IMR-90 (cell line): ENCODE measurements around the gene HOMER3. TPM values are rescaled to one million over a fixed set of nuclear protein-coding genes. Genes with fewer than 3 reads are reported as not detected.

Experiments used
- ATAC-seq: fragments of 200-7000 bp; cut with Tn5 transposase; 2 replicates; pipeline ENCODE4 v1.9.1; 2020; ENCODE audit warnings: low read depth, mild to moderate bottlenecking, moderate library complexity
- BruUV-seq: library from RNA; stranded (reverse); fragments of 400-500 nt; replicated peaks from 2 replicates; lab custom pipeline; 2021; lab: Mats Ljungman, UMichigan
- CTCF ChIA-PET: fragments of 300-600 bp; formaldehyde crosslinking; extraction: SDS; loops from one replicate; lab custom pipeline; 2021; ENCODE audit warnings: antibody characterized with exemption; lab: Yijun Ruan, JAX
- POLR2A ChIA-PET: fragments of 300-600 bp; sonication (Branson Sonifier 250); formaldehyde crosslinking; loops from one replicate; lab custom pipeline; 2022; ENCODE audit warnings: antibody characterized with exemption; ENCODE audit not compliant: unreplicated experiment; lab: Charles Lee
- DNase-seq: peaks from one replicate; pipeline ENCODE4 v3.0.0; 2013
- H2AFZ ChIP-seq: replicated peaks from 2 replicates; pipeline ENCODE3; 2013; ENCODE audit warnings: low read length, mild to moderate bottlenecking; ENCODE audit not compliant: poor library complexity
- H2AK5ac ChIP-seq: 2 replicates; pipeline ENCODE4 v1.6.1; 2013; ENCODE audit warnings: low read depth, low read length, inconsistent platforms
- H2AK9ac ChIP-seq: replicated peaks from 2 replicates; pipeline ENCODE3; 2013; ENCODE audit warnings: mild to moderate bottlenecking, low read depth, low read length, moderate library complexity; ENCODE audit not compliant: poor library complexity
- H2BK120ac ChIP-seq: 2 replicates; pipeline ENCODE4 v1.6.1; 2013; ENCODE audit warnings: low read depth, low read length, inconsistent platforms
- H2BK15ac ChIP-seq: 3 replicates; pipeline ENCODE4 v1.6.1; 2013; ENCODE audit warnings: low read depth, low read length, inconsistent platforms
- H2BK20ac ChIP-seq: 2 replicates; pipeline ENCODE4 v1.6.1; 2013; ENCODE audit warnings: low read depth, mild to moderate bottlenecking, inconsistent platforms, low read length, moderate library complexity
- H2BK5ac ChIP-seq: 2 replicates; pipeline ENCODE4 v1.6.1; 2013; ENCODE audit warnings: mild to moderate bottlenecking, low read depth, low read length, inconsistent platforms; ENCODE audit not compliant: poor library complexity, severe bottlenecking
- H3K14ac ChIP-seq: replicated peaks from 2 replicates; pipeline ENCODE4 v1.6.1; 2013; ENCODE audit warnings: low read depth, low read length, inconsistent platforms
- H3K18ac ChIP-seq: 2 replicates; pipeline ENCODE4 v1.6.1; 2013; ENCODE audit warnings: low read depth, low read length, control low read depth
- H3K23ac ChIP-seq: 2 replicates; pipeline ENCODE4 v1.6.1; 2013; ENCODE audit warnings: low read depth, low read length, inconsistent platforms
- H3K27ac ChIP-seq: 2 replicates; pipeline ENCODE4 v1.5.1; 2013; ENCODE audit warnings: mild to moderate bottlenecking, control low read depth, low read length; ENCODE audit not compliant: insufficient read depth
- H3K27me3 ChIP-seq: 2 replicates; pipeline ENCODE4 v1.6.1; 2013; ENCODE audit warnings: low read length; ENCODE audit not compliant: control insufficient read depth, insufficient read depth
- H3K36me3 ChIP-seq: 2 replicates; pipeline ENCODE4 v1.6.1; 2013; ENCODE audit warnings: low read length, mixed read lengths; ENCODE audit not compliant: control insufficient read depth, insufficient read depth
- H3K4ac ChIP-seq: 2 replicates; pipeline ENCODE4 v1.6.1; 2013; ENCODE audit warnings: low read depth, low read length, inconsistent platforms
- H3K4me1 ChIP-seq: 2 replicates; pipeline ENCODE4 v1.6.1; 2013; ENCODE audit warnings: low read length, mixed read lengths; ENCODE audit not compliant: control insufficient read depth, insufficient read depth
- H3K4me2 ChIP-seq: 2 replicates; pipeline ENCODE4 v1.6.1; 2013; ENCODE audit warnings: low read depth, mild to moderate bottlenecking, control low read depth, low read length, moderate library complexity
- H3K4me3 ChIP-seq: 2 replicates; pipeline ENCODE4 v1.5.1; 2013; ENCODE audit warnings: low read depth, mild to moderate bottlenecking, control low read depth, low read length, moderate library complexity; ENCODE audit not compliant: insufficient read depth
- H3K56ac ChIP-seq: 2 replicates; pipeline ENCODE4 v1.6.1; 2013; ENCODE audit warnings: low read length, inconsistent platforms; ENCODE audit not compliant: insufficient read depth; ENCODE audit errors: extremely low read depth
- H3K79me1 ChIP-seq, 2 experiments: 2 replicates each; pipeline ENCODE4 v1.6.1; 2013; ENCODE audit warnings: low read length in 2 of 2, inconsistent platforms in 1 of 2, low read depth in 1 of 2
- H3K9ac ChIP-seq: 2 replicates; pipeline ENCODE4 v1.6.1; 2013; ENCODE audit warnings: low read depth, low read length, control low read depth
- H3K9me1 ChIP-seq: 2 replicates; pipeline ENCODE4 v1.6.1; 2013; ENCODE audit warnings: low read length, inconsistent platforms; ENCODE audit not compliant: insufficient read depth
- H3K9me3 ChIP-seq: 2 replicates; pipeline ENCODE4 v1.6.1; 2013; ENCODE audit warnings: low read length; ENCODE audit not compliant: control insufficient read depth, insufficient read depth
- H4K20me1 ChIP-seq: 2 replicates; pipeline ENCODE4 v1.6.1; 2013; ENCODE audit warnings: low read length, inconsistent platforms; ENCODE audit not compliant: insufficient read depth
- H4K5ac ChIP-seq: 2 replicates; pipeline ENCODE4 v1.6.1; 2013; ENCODE audit warnings: mild to moderate bottlenecking, low read depth, low read length, control low read depth
- H4K8ac ChIP-seq, 2 experiments: 2 replicates each; pipeline ENCODE4 v1.6.1; 2013; ENCODE audit warnings: low read depth in 2 of 2, low read length in 2 of 2, control low read depth in 1 of 2, inconsistent platforms in 1 of 2
- H4K91ac ChIP-seq: 2 replicates; pipeline ENCODE4 v1.6.1; 2013; ENCODE audit warnings: low read depth, low read length, inconsistent platforms; ENCODE audit not compliant: insufficient read depth
- BHLHE40 ChIP-seq: fragments of 150-350 bp; IDR thresholded peaks from 2 replicates; pipeline ENCODE4 v1.6.1; 2016; ENCODE audit warnings: mild to moderate bottlenecking, low read depth, low read length
- CEBPB ChIP-seq: IDR thresholded peaks from 2 replicates; pipeline ENCODE4 v1.6.1; 2012; ENCODE audit warnings: low read depth, low read length, improper control_type of control experiment
- ELK1 ChIP-seq: fragments of 150-350 bp; IDR thresholded peaks from 2 replicates; pipeline ENCODE4 v1.6.1; 2016; ENCODE audit warnings: low read depth, mild to moderate bottlenecking, low read length, moderate library complexity, borderline replicate concordance
- FOS ChIP-seq: fragments of 150-350 bp; IDR thresholded peaks from 2 replicates; pipeline ENCODE4 v1.6.1; 2016; ENCODE audit warnings: low read depth, low read length
- MXI1 ChIP-seq: IDR thresholded peaks from 2 replicates; pipeline ENCODE4 v1.6.1; 2012; ENCODE audit warnings: low read depth, mild to moderate bottlenecking, low read length, moderate library complexity, borderline replicate concordance
- NFE2L2 ChIP-seq: fragments of 150-350 bp; IDR thresholded peaks from 2 replicates; pipeline ENCODE4 v1.6.1; 2016; ENCODE audit warnings: low read depth, mild to moderate bottlenecking, low read length
- POLR2A ChIP-seq: IDR thresholded peaks from 2 replicates; pipeline ENCODE4 v1.6.1; 2012; ENCODE audit warnings: mild to moderate bottlenecking, low read depth, low read length
- RAD21 ChIP-seq: IDR thresholded peaks from 2 replicates; pipeline ENCODE4 v1.6.1; 2012; ENCODE audit warnings: low read length, improper control_type of control experiment
- RCOR1 ChIP-seq: IDR thresholded peaks from 2 replicates; pipeline ENCODE4 v1.6.1; 2012; ENCODE audit warnings: mild to moderate bottlenecking, low read length, improper control_type of control experiment; ENCODE audit not compliant: insufficient replicate concordance
- RFX5 ChIP-seq: IDR thresholded peaks from 2 replicates; pipeline ENCODE4 v1.8.0; 2012; ENCODE audit warnings: low read depth, mild to moderate bottlenecking, low read length, moderate library complexity
- SMC3 ChIP-seq: fragments of 150-350 bp; IDR thresholded peaks from 2 replicates; pipeline ENCODE4 v1.6.1; 2016; ENCODE audit warnings: low read depth, mild to moderate bottlenecking, antibody characterized with exemption, low read length, moderate library complexity
- WGBS, 2 experiments: methylation state at CpG; one replicate each; pipeline versions ENCODE4 v1.1.5 to v1.1.7; 2013; ENCODE audit warnings: missing lambda C conversion rate in 2 of 2; ENCODE audit not compliant: insufficient read length in 1 of 2; ENCODE audit errors: extremely low coverage in 2 of 2; 5-methylcytosine and 5-hydroxymethylcytosine counted together
- dilution Hi-C: fragments of 300-500 bp; cut with HindIII; formaldehyde crosslinking; loops from one replicate; pipeline ENCODE4 v1.14.3; 2018; ENCODE audit warnings: low sequenced_read_pairs; ENCODE audit not compliant: unreplicated experiment
- in situ Hi-C: fragments of 300-500 bp; cut with MboI; formaldehyde crosslinking; loops from 3 replicates; pipeline ENCODE4 v1.14.3; 2019; ENCODE audit warnings: low sequenced_read_pairs, inconsistent platforms, mixed read lengths
- intact Hi-C: fragments of 100-400 bp; cut with micrococcal nuclease; formaldehyde crosslinking; loops from 2 replicates; pipeline ENCODE4 v1.10.0; 2022
- polyA plus RNA-seq, 3 experiments: library from polyadenylated mRNA; depleted of rRNA; stranded (reverse); fragments of >200 nt; gene quantifications; 2 replicates each; pipeline ENCODE4 v1.2.3, GENCODE V29; 2012; ENCODE audit warnings: low replicate concordance in 1 of 3
- total RNA-seq: library from RNA; depleted of rRNA; stranded (reverse); fragments of >200 nt; gene quantifications from 2 replicates; pipeline ENCODE4 v1.2.3, GENCODE V29; 2012

HOMER3 gene
- total and polyA plus RNA-seq, 2 of the 4 experiments (the other 2 are of a cell fraction) = 53.4 to 77.0 TPM

- CTCF ChIA-PET = interaction anchor here (1.3 kb wide), 1 partner anchor 90 kb away, joined by 7 read pairs; no protein-coding TSS in a partner anchor
- POLR2A ChIA-PET = no interaction called here
- intact Hi-C loops = no loop called here
Observed at GRCh38 chr19:18897094-18898029, 43.7 kb downstream of the HOMER3 start.

More at GRCh38 chr19:18897094-18898029, 43.7 kb downstream of the HOMER3 start:
- no peak overlapping the region for H2AK5ac ChIP-seq
- H3K9me1 ChIP-seq = no peaks in the 10 kb centered on the region
- whole genome bisulfite sequencing, 2 experiments = 90% methylated on average over 11 of the region's 25 CpGs; no CpG with 5 or more reads in 1 of the 2 experiments
- H4K8ac ChIP-seq = no peak overlapping the region
- no peak overlapping the region for H2BK20ac ChIP-seq
- no peak overlapping the region for H4K91ac ChIP-seq
- H3K4ac ChIP-seq = no peak overlapping the region
- no peak overlapping the region for H3K14ac ChIP-seq
- H2AK9ac ChIP-seq = peak overlapping the region; percentile 58
- no peak for DNase-seq
- no peak overlapping the region for H3K18ac ChIP-seq
- no peak overlapping the region for H2AFZ ChIP-seq
- no peak overlapping the region for H2BK15ac ChIP-seq
- no peak overlapping the region for H3K56ac ChIP-seq
- no peak overlapping the region for H3K9ac ChIP-seq
- H4K20me1 ChIP-seq = peaks cover 28% of the 10 kb centered on the region
- peaks cover 7% of the 10 kb centered on the region; the same call in 1 of the 2 replicates for H3K27me3 ChIP-seq
- H3K4me2 ChIP-seq = no peak overlapping the region
- no peaks in the 10 kb centered on the region for H3K9me3 ChIP-seq
- H3K36me3 ChIP-seq = peaks cover 26% of the 10 kb centered on the region
- no peak overlapping the region for H3K4me3 ChIP-seq
- H3K23ac ChIP-seq = no peak overlapping the region
- no peak overlapping the region for H4K5ac ChIP-seq
- ATAC-seq = no peak
- BruUV-seq = no TSS peak
- H2BK5ac ChIP-seq = no peak overlapping the region
- dilution Hi-C loops (no loop called here), in situ Hi-C loops (no loop called here)
- TF ChIP-seq NFE2L2 (no peak), ELK1 (no peak), RFX5 (no peak), FOS (no peak), MXI1 (no peak), POLR2A (no peak), RCOR1 (no peak), SMC3 (no peak), CEBPB (no peak), RAD21 (no peak), BHLHE40 (no peak)
- H2BK120ac ChIP-seq = no peak overlapping the region
- H3K4me1 ChIP-seq = peaks cover 8% of the 10 kb centered on the region; the same call in 1 of the 2 replicates
- H3K79me1 ChIP-seq = peaks cover 0 to 3% of the 10 kb centered on the region in 2 experiments; a peak in 1 of 4 replicates
- no peak overlapping the region for H3K27ac ChIP-seq
